Stimulated activated CD4-positive, alpha-beta T cell treated with anti-CD3 and anti-CD28 coated beads, Interleukin-4, amount 100 ng/mL, for 48 hours (primary cell): ENCODE results near the gene GSDME.
A peak's percentile ranks its signal among the peaks of the same experiment; 100 is the strongest.

Source experiments
- DNase-seq, 2 donors: peaks; one replicate each; pipeline ENCODE4 v3.0.0-alpha.2; 2020; ENCODE audit warnings: low read depth in 2 of 2

GSDME gene

DNA sequence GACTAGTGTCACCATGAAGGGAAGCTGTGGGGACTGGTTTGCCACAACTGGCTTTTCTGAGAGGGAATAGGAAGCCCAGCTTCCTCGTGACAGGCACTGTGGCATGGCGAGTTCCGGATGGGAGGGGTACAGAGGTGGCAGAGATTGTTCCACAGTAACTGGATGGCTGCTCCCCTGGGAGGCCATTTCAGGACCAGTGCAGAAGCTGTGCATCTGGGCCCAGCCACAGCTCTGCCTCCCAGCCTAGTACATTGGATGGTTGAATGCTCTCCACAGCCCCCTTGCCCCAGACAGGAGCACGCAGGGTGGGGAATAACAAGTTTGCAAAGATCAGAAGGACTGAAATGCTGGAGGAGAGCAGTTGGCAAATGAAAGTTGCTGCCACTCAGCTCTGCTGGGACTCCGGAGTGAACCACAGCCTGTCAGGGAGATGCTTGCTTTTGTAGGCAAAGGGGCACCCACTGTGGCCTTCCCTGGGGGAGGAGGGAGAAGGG is 51.8 kb downstream of the GSDME start:
- no peak for DNase-seq

DNA sequence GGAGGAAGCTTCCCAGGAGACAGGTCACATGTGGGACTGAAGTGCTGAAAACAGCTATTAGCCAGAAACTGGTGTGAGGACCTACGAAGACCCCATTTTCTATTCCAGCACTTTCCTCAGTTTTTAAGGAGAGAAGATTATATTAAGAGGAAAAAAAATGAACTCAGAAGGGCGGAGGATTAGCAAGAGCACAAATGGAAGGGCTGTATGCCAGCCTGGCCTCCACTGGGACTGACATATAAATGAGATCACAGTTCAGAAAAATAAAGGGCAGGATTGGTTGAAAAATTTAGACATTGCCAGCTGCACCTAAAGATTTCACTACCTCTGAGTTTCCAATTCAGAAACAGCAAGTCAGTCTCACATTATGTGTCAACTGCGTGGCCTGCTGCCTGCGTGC is 53.0 kb downstream of the GSDME start:
- no peak for DNase-seq

GRCh38 chr7:24703296-24703695 is 54.0 kb downstream of the GSDME start:
- DNase-seq: no peak

DNA sequence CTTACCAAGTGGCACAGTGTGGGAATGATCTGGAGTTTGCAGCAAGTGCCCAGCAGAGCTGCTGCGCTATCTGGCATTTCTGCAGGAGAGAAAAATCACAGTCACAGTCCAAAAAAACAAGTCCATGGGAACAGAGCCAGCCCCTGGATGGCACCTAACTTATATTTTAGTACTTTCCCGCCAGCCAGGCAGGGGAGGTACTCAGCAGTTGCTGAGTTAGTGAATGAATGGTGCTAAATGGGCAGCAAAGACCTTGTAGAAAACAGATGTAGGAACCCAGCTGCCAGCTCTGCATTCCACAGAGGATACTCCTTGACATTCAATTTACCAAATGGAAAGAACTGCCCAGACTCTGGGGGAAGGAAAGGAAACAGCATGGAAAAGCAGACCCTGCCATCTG is 54.5 kb downstream of the GSDME start:
- no peak for DNase-seq

- DNase-seq: no peak
Observed at GRCh38 chr7:24701261-24702235, 55.7 kb downstream of the GSDME start.

GRCh38 chr7:24700521-24701260 is 56.6 kb downstream of the GSDME start:
- DNase-seq: no peak

DNA sequence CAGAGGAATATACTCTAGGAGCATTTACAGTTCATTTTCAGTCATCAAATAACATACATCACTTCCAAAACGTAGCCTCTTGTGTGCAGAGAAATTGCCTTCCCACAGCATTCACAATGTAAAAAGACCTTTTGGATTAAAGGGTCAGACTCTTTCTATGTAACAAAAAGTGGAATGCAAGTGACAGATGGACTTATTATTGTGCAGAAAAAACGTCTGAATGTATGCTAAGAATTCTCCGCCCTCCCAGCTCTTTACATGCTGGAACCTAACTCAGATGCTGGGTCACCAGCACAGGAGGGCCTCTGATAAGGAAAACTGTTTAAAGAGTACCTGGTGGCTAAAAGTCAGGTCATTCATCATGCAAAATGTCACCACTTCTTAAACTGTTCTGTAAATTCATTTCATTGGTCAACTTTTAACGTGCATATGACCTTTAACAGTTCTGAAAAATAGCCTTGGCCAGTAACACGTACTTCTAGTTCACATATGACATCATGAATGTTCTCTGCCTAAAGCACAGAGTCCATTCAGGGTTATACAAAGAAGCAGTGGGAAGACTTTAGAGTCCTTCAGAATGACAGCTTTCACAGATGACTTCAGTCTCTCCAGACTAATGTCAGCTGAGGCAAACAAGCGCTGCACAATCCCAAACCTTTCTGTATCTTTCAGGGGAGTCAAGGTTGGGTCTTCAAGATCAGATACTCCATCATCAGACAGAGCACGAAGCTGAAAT is 58.6 kb downstream of the GSDME start:
- no peak for DNase-seq

DNA sequence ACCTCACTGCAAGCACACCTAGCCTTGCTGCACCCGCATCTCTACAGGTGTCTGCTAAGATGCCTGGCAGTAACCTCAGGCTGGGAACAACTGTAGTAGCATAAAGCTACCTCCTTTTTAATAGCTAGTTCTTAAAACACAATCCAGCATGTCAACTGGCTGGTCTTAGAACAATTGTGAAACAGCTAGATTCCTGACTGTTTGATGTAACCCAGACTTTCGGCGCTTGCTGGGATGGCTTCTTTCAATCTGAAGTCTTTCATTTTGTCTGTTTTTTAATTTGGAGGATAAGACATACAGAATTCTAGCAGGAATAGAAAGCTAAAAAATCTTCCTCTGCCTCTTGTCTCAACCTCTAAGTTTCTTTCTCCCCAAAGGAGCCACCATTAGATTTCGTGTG is 59.8 kb downstream of the GSDME start:
- no peak for DNase-seq

- no peak for DNase-seq
Observed at GRCh38 chr7:24692592-24692991, 64.7 kb downstream of the GSDME start.

GRCh38 chr7:24690251-24690650 is 67.0 kb downstream of the GSDME start:
- no peak for DNase-seq

DNA sequence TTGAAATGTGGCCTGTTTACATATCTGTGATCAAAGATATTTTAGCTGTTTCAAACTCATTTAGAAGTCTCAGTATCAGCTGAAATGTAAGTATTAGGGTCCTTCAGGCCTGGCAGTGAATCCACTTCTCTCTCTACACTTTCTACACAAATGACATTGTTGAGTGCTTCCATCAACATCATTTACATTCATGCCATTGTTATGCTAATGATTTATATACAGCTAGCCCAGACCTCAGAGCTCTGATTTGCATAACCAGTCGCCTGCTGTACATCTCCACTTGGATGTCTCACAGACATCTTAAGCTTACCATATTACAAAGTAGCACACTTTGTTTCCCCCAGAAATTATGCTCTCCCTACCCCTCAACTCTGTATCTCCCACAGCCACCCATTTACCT is 71.6 kb downstream of the GSDME start:
- no peak for DNase-seq

GRCh38 chr7:24670782-24671181 is 86.5 kb downstream of the GSDME start:
- no peak for DNase-seq

GRCh38 chr7:24669971-24670591 is 87.2 kb downstream of the GSDME start:
- no peak for DNase-seq

- DNase-seq: no peak
Observed at GRCh38 chr7:24668927-24669635, 88.2 kb downstream of the GSDME start.

DNA sequence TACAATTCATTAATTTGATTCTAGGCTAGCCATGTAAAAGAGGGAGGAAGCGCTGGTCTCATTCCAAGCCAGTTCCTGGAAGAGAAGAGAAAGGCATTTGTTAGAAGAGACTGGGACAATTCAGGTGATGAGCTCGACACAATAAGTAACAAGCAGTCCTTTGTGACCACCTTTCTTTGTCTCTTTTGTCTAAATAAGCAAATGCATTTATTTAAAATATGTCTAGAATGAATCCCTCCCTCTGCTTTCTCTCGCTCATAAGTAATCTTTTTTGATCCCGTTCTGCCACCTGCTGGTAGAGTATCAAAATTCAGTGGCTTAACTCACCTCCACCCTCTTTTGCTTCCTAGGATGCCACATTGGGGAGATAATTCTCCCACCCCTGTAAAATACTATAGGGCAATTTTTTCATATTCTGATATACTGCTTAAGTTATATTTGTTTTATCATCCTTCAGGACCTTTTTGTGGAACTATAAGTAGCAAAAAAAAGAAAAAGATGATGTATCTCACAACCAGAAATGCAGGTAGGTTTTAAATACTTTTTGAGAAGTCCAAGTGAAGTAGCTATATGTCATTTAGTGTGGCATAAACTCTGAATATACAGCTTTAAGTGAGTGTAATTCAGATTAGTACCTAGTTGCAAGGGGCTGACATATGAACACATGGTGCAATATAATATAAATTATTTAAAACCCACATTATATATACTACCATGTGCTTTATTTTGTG is 91.5 kb downstream of the GSDME start:
- peak; percentile 12 to 25 for DNase-seq

DNA sequence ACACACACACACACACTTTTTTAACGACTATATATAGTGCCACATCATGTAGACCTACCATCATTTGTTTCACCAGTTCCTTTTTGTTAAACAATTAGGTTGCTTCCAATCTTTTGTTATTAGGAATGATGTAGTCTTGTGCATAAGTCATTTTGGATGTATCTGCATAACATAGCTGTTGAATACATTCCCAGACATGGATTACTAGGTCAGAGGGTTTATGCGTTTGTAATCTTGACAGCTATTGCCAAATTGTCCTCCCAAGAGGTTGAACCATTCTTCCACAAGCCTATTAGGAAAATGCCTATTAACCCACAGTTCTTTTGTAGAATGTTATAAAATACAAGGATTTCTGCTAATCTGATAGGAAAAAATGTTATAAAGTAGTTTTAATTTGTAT is 96.7 kb downstream of the GSDME start:
- no peak for DNase-seq

GRCh38 chr7:24659505-24659904 is 97.8 kb downstream of the GSDME start:
- no peak for DNase-seq

GRCh38 chr7:24657980-24658379 is 99.3 kb downstream of the GSDME start:
- DNase-seq: no peak

GRCh38 chr7:24656608-24657007 is 100.7 kb downstream of the GSDME start:
- DNase-seq: no peak

DNA sequence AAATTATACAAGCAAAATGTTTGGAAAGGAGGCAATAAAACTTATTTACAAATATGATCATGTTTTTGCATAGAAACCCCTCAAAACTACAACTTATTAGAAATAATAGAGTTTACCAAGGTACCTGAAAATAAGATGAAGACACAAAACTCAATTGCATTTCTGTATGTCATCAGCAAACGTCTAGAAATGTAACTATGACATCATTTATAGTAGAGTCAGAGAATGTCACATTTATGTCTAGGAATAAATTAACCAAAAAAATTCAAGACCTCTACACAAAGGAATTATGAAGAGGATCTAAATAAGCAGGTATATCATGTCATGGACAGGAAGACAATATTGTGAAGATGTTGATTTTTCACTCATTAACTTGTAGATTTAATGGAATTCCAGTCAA is 103.0 kb downstream of the GSDME start:
- no peak for DNase-seq
